AG04450 (cell line): ENCODE data around the gene SEC11C. TPM values are rescaled to one million over a fixed set of nuclear protein-coding genes. Genes with fewer than 3 reads are reported as not detected.
A peak's percentile ranks its signal among the peaks of the same experiment; 100 is the strongest.

Experiments used
- CTCF ChIA-PET: fragments of 300-600, 350-600 bp; formaldehyde crosslinking; extraction: SDS; loops from one replicate; lab custom pipeline; 2022; ENCODE audit warnings: antibody characterized with exemption, inconsistent platforms; lab: Charles Lee
- POLR2A ChIA-PET: fragments of 350-600 bp; formaldehyde crosslinking; extraction: SDS; loops from one replicate; lab custom pipeline; 2021; ENCODE audit warnings: antibody characterized with exemption, inconsistent platforms; lab: Yijun Ruan, JAX
- DNase-seq: peaks from one replicate; pipeline ENCODE4 v3.0.0-alpha.2; 2011; ENCODE audit warnings: low read depth, low spot score
- H3K27ac ChIP-seq: one replicate; pipeline ENCODE4 v1.5.1; 2012; ENCODE audit warnings: low read depth, low read length, control low read depth
- H3K27me3 ChIP-seq: one replicate; pipeline ENCODE4 v1.6.0; 2012; ENCODE audit warnings: low read length; ENCODE audit not compliant: control insufficient read depth, insufficient read depth
- H3K4me3 ChIP-seq: 2 replicates; pipeline ENCODE4 v1.5.1; 2011; ENCODE audit warnings: mild to moderate bottlenecking, low read depth, low read length, control low read depth
- H3K9me3 ChIP-seq: 2 replicates; pipeline ENCODE4 v1.5.1; 2012; ENCODE audit warnings: low read length; ENCODE audit not compliant: control insufficient read depth, insufficient read depth
- CTCF ChIP-seq: IDR thresholded peaks from 2 replicates; pipeline ENCODE4 v1.5.1; 2011; ENCODE audit warnings: low read depth, low read length, control low read depth, inconsistent platforms
- polyA minus RNA-seq: library from RNA; depleted of rRNA, polyadenylated mRNA; stranded (reverse); fragments of >200 nt; gene quantifications from 2 replicates; pipeline ENCODE4 v1.2.3, GENCODE V29; 2011; rRNA and poly(A)+ RNA removed
- polyA plus RNA-seq: library from polyadenylated mRNA; depleted of rRNA; stranded (reverse); fragments of >200 nt; gene quantifications from 2 replicates; pipeline ENCODE4 v1.2.3, GENCODE V29; 2011; rRNA removed

Gene SEC11C
- 13.9 and 19.7 TPM in 2 replicates for polyA plus RNA-seq
- polyA minus RNA-seq = 2.8 and 4.1 TPM in 2 replicates

GRCh38 chr18:59139615-59140301 lies at the start of gene SEC11C:
TSS of gene SEC11C (plus strand) at chr18:59139884. CDS start at chr18:59139949, 65 bp downstream.
- H3K27ac ChIP-seq = peak within 1 kb of the TSS; percentile 21
- TF ChIP-seq CTCF = no peak
- H3K9me3 ChIP-seq = no peaks in the 10 kb centered on the region; the same call in 1 of the 2 replicates
- ChIA-PET CTCF (no interaction called here), POLR2A (no interaction called here)
- peak within 1 kb of the TSS; percentile 86 for H3K4me3 ChIP-seq
- peaks cover 31% of the 10 kb centered on the region for H3K27me3 ChIP-seq
- DNase-seq = peak; percentile 85

GRCh38 chr18:59090966-59091603 lies 48.6 kb upstream of the SEC11C start:
- no peak for TF ChIP-seq CTCF
- Histone ChIP-seq H3K4me3 (no peak overlapping the region), H3K27ac (no peak overlapping the region), H3K9me3 (no peaks in the 10 kb centered on the region), H3K27me3 (peaks cover 28% of the 10 kb centered on the region)
- DNase-seq = no peak
- POLR2A ChIA-PET = no interaction called here
- CTCF ChIA-PET = interaction anchor here (1.3 kb wide), 1 partner anchor 327 kb away, joined by 4 read pairs; no protein-coding TSS in a partner anchor

GRCh38 chr18:59093668-59094067 lies 46.0 kb upstream of the SEC11C start:
- Histone ChIP-seq H3K9me3 (no peaks in the 10 kb centered on the region), H3K4me3 (no peak overlapping the region), H3K27ac (no peak overlapping the region), H3K27me3 (peaks cover 35% of the 10 kb centered on the region)
- DNase-seq = no peak
- POLR2A ChIA-PET = no interaction called here
- no peak for TF ChIP-seq CTCF
- CTCF ChIA-PET = interaction anchor here (1.4 kb wide), 1 partner anchor 9 kb away, joined by 6 read pairs; no protein-coding TSS in a partner anchor

GRCh38 chr18:59094569-59094968 lies 45.1 kb upstream of the SEC11C start:
- ChIA-PET CTCF (no interaction called here), POLR2A (no interaction called here)
- Histone ChIP-seq H3K9me3 (no peaks in the 10 kb centered on the region), H3K27me3 (peaks cover 37% of the 10 kb centered on the region), H3K27ac (no peak overlapping the region), H3K4me3 (no peak overlapping the region)
- no peak for TF ChIP-seq CTCF
- DNase-seq = no peak
